AG09309 (cell line): ENCODE measurements around the gene SLC4A11.
A peak's percentile ranks its signal among the peaks of the same experiment; 100 is the strongest.

Experiments
- DNase-seq: peaks from one replicate; pipeline ENCODE4 v3.0.0-alpha.2; 2010; ENCODE audit warnings: low read depth
- H3K4me3 ChIP-seq: 2 replicates; pipeline ENCODE4 v1.5.1; 2011; ENCODE audit warnings: mild to moderate bottlenecking, low read depth, low read length, moderate library complexity; ENCODE audit not compliant: control insufficient read depth
- TF ChIP-seq, protein P1 (sequence below): IDR thresholded peaks from 2 replicates; pipeline ENCODE4 v1.5.1; 2011; ENCODE audit warnings: mild to moderate bottlenecking, low read depth, low read length, inconsistent platforms; ENCODE audit not compliant: insufficient read depth, control insufficient read depth; ENCODE audit errors: missing control alignments

The SLC4A11 gene

GRCh38 chr20:3248167-3248992 lies 9.4 kb upstream of the SLC4A11 start:
- TF ChIP-seq, protein P1, sequence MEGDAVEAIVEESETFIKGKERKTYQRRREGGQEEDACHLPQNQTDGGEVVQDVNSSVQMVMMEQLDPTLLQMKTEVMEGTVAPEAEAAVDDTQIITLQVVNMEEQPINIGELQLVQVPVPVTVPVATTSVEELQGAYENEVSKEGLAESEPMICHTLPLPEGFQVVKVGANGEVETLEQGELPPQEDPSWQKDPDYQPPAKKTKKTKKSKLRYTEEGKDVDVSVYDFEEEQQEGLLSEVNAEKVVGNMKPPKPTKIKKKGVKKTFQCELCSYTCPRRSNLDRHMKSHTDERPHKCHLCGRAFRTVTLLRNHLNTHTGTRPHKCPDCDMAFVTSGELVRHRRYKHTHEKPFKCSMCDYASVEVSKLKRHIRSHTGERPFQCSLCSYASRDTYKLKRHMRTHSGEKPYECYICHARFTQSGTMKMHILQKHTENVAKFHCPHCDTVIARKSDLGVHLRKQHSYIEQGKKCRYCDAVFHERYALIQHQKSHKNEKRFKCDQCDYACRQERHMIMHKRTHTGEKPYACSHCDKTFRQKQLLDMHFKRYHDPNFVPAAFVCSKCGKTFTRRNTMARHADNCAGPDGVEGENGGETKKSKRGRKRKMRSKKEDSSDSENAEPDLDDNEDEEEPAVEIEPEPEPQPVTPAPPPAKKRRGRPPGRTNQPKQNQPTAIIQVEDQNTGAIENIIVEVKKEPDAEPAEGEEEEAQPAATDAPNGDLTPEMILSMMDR: no peak
- DNase-seq: no peak
- H3K4me3 ChIP-seq: peak overlapping the region; percentile 32

GRCh38 chr20:3247638-3248037 lies 8.6 kb upstream of the SLC4A11 start:
- no peak for DNase-seq
- TF ChIP-seq, protein P1: no peak
- no peak overlapping the region for H3K4me3 ChIP-seq

- TF ChIP-seq, protein P1: no peak
- no peak for DNase-seq
- H3K4me3 ChIP-seq: no peak overlapping the region
Observed at GRCh38 chr20:3246682-3247081, 7.7 kb upstream of the SLC4A11 start.

DNA sequence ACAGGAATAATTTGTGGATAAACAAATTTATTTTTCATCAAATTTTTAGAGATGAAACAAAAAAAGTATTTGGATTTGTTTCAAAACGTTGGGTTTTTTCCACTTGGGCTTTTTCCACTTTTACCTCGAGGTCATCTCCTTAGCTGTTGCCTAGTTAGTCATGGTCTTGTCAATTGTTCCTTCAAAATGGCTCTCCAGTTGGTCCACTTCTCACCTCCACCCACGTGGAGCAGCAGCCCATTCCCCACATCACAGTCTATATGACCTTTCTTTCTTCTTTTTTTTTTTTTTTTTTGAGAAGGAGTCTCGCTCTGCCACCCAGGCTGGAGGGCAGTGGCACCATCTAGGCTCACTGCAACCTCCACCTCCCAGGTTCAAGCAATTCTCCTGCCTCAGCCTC lies 6.7 kb upstream of the SLC4A11 start:
- TF ChIP-seq, protein P1: no peak
- no peak overlapping the region for H3K4me3 ChIP-seq
- DNase-seq: no peak

DNA sequence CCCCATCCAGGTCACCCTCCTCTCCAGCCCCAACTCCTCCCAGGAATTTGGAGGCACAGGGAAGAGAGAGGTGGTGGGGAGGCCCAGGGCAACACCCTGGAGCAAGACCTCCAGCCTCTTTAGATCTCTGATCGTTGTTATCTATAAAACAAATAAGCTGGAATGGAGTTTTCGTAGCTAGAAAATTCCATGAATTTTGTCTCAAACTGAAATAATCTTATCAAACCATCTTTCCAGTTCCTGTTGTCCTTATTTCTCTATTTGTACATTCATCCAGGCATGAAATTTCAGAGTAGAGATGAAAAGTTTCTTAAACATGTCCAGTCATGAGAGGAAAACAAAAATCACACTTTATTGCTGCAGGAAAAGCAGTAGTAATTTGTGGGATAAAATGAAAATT lies 6.2 kb upstream of the SLC4A11 start:
- no peak overlapping the region for H3K4me3 ChIP-seq
- no peak for DNase-seq
- TF ChIP-seq, protein P1: no peak

- TF ChIP-seq, protein P1: no peak
- no peak for DNase-seq
Observed at GRCh38 chr20:3244613-3245012, 5.6 kb upstream of the SLC4A11 start.

DNA sequence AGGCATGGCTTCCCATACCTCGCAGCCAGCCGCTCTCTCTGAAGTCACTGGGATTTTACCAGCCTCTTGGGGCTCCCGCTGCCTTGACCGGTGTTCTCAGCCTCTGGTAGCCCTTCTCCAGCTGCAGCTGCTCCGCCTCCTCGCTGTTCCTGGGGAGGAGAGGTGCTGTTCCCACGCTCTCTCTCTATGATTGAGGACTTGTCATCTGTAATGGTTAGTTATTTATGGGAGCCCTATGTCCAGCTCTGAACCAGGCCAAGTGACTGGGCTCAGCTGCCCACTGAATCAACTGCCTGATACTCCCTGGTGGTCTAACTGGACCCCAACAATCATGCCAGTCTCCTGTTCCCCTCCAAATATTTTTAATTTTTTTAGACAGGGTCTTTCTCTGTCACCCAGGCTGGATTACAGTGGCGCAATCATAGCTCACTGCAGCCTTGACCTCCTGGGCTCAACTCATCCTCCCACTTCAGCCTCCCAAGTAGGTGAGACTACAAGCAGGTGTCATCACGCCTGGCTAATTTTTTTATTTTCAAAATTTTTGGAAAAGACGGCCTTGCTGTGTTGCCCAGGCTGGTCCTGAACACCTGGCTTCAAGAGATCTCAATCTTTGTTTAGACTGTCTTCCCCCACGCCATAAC lies 4.8 kb upstream of the SLC4A11 start:
- TF ChIP-seq, protein P1: no peak
- no peak for DNase-seq
- H3K4me3 ChIP-seq: no peak overlapping the region

More at GRCh38 chr20:3244613-3245012, 5.6 kb upstream of the SLC4A11 start:
- H3K4me3 ChIP-seq: no peak overlapping the region
